Heart right ventricle (tissue), 16 donors: Measurements from ENCODE around the gene FBXL5. TPM values are rescaled to one million over a fixed set of nuclear protein-coding genes. Genes with fewer than 3 reads are reported as not detected.

Experiments
- ATAC-seq, 8 donors: fragments of 200-7000 bp; cut with Tn5 transposase; one replicate each; pipeline ENCODE4 v1.9.1; 2020; ENCODE audit warnings: mild to moderate bottlenecking in 8 of 8, moderate library complexity in 8 of 8, moderate number of reproducible peaks in 1 of 8
- DNase-seq, 2 donors: peaks; one replicate each; pipeline ENCODE4 v3.0.0-alpha.2; 2020
- H3K27ac ChIP-seq, 10 donors: fragments of 200-600 bp; sonication (generic) in 2 of 10; one replicate each; pipeline versions ENCODE4 v1.5.0 to v1.8.0; 2020 to 2022; ENCODE audit warnings: mild to moderate bottlenecking in 3 of 10
- H3K27me3 ChIP-seq, 7 donors: fragments of 200-600 bp; one replicate each; pipeline ENCODE4 v1.8.0; 2021 to 2022; ENCODE audit warnings: mild to moderate bottlenecking in 2 of 7
- H3K36me3 ChIP-seq, 9 donors: fragments of 200-600 bp; sonication (generic) in 1 of 9; one replicate each; pipeline versions ENCODE4 v1.5.0 to v1.8.0; 2020 to 2022; ENCODE audit warnings: mild to moderate bottlenecking in 2 of 9
- H3K4me1 ChIP-seq, 9 donors: fragments of 200-600 bp; sonication (generic) in 1 of 9; one replicate each; pipeline versions ENCODE4 v1.5.0 to v1.8.0; 2020 to 2022; ENCODE audit warnings: mild to moderate bottlenecking in 4 of 9
- H3K4me3 ChIP-seq, 10 donors: fragments of 200-600 bp; sonication (generic) in 2 of 10; one replicate each; pipeline versions ENCODE4 v1.5.0 to v1.8.0; 2020 to 2022; ENCODE audit warnings: mild to moderate bottlenecking in 7 of 10, moderate library complexity in 2 of 10
- H3K9me3 ChIP-seq, 11 donors: fragments of 200-600 bp in 10 of 11; sonication (generic) in 2 of 11; one replicate each; pipeline versions ENCODE4 v1.5.0 to v1.8.0; 2013 to 2022; ENCODE audit warnings: mild to moderate bottlenecking in 2 of 11, control low read depth in 1 of 11, moderate library complexity in 1 of 11
- CTCF ChIP-seq, 9 donors: fragments of 200-600 bp; sonication (generic) in 2 of 9; IDR thresholded peaks; one replicate each; pipeline versions ENCODE4 v1.5.0 to v1.8.0; 2021 to 2022; ENCODE audit warnings: antibody characterized with exemption in 9 of 9, mild to moderate bottlenecking in 5 of 9, moderate library complexity in 1 of 9
- WGBS, 2 donors: extraction: QIAGEN DNeasy Blood & Tissue Kit; methylation state at CpG; one replicate each; pipeline ENCODE4 v1.1.7; 2013; ENCODE audit warnings: inconsistent platforms in 1 of 2; 5-methylcytosine and 5-hydroxymethylcytosine counted together
- intact Hi-C, 10 donors: fragments of 100-400 bp; cut with DNase I; formaldehyde crosslinking; loops; one replicate each; pipeline versions ENCODE4 v1.11.1 to v1.14.2; 2022
- polyA plus RNA-seq, 2 donors: library from polyadenylated mRNA; stranded (reverse); fragments of 200-250 nt; gene quantifications; one replicate each; pipeline ENCODE4 v1.2.3, GENCODE V29; 2013
- total RNA-seq, 10 donors: library from RNA; stranded (reverse); fragmentation: NEBNext Ultra II Directional in 3 of 10; extraction: Animal tissue kit (Norgen Biotek cat#: 25700) in 3 of 10; gene quantifications; one replicate each; pipeline versions ENCODE4 v1.2.1 to v1.2.4, GENCODE V29; 2021 to 2023
- donor health status: Arrhythmogenic right ventricular cardiomyopathy.
- donor health status: ischemic (EF 13 %, LVEDD 7.1; RV severe dilation, severe dysfunction).
- donor health status: healthy with polysubstance abuse.
- donor health status: DM: no; HTN: yes; CAD: no.
- donor health status: DM: no; HTN: no; CAD: no.
- donor health status: ischemic (EF 25% LVEDD 6.9; RV normal size, moderate dysfunction).
- donor health status: ischemic (EF 25% LVEDD 5.7; RV mildly dilated, moderate dysfunction).
- donor health status: healthy.
- donor health status: DM: yes; HTN: yes; CAD: no.
- donor health status: Ischemic cardiomyopathy.
- donor health status: ischemic (EF 35%, LVEDD 5.7; RV mildly dilated, moderate dysfunction).
- donor health status: nonischemic (EF 11% LVEDD 7.7; RV severe dilation, severe dysfunction).
- donor health status: DM: yes; HTN: yes; CAD: no.
- donor health status: PGD.
- donor health status: ischemic (EF 29% LVEDD 5.4; RV normal size, mild dysfunction).
- donor health status: nonischemic (EF 23%, LVEDD 6.1; RV moderate dilation, normal function).

The FBXL5 gene
- total and polyA plus RNA-seq, 12 donors = 32.8 to 102 (median 74.1) TPM

- Histone ChIP-seq H3K4me3 (peak overlapping the region; percentile 48 to 85 (median 72)), H3K36me3 (no peaks in the 10 kb centered on the region), H3K4me1 (peaks cover 0 to 80% (median 36%) of the 10 kb centered on the region in 9 donors), H3K9me3 (no peaks in the 10 kb centered on the region), H3K27me3 (no peaks in the 10 kb centered on the region), H3K27ac (peak overlapping the region; percentile 91 to 100 (median 99))
- 51 to 55% methylated on average over 12 of the region's 12 CpGs for WGBS, 2 donors
- DNase-seq (peak in 1 of 2 donors; percentile 28), ATAC-seq (peak in 3 of 8 donors; percentile 1 to 25 (median 16))
- TF ChIP-seq CTCF (IDR thresholded peaks at IDR 0.05) = no peak
- intact Hi-C loops = loop anchor here in 4 of 10 donors (5.0 to 10.0 kb wide), 6 partner anchors 181 to 654 kb away; partner anchors contain the start of gene CPEB2 (in 2 of the 4)
Observed at GRCh38 chr4:15656038-15656470, 897 bp upstream of the FBXL5 start.

- H3K9me3 ChIP-seq = no peaks in the 10 kb centered on the region
- ATAC-seq (peak; percentile 45 to 70 (median 58)), DNase-seq (peak; percentile 55 to 60)
- H3K4me1 ChIP-seq = peaks cover 4 to 82% (median 49%) of the 10 kb centered on the region in 9 donors
- intact Hi-C loops = loop anchor here in 6 of 10 donors (1.0 to 10.0 kb wide), 10 partner anchors 27 to 652 kb away; partner anchors contain the start of genes CPEB2 (in 2 of the 6) and FAM200B (in 1 of the 6)
- no peak for TF ChIP-seq CTCF (IDR thresholded peaks at IDR 0.05)
- WGBS, 2 donors = 1% methylated on average over 49 to 66 of the region's 66 CpGs
- H3K4me3 ChIP-seq = peak overlapping the region; percentile 48 to 85 (median 72)
- peak overlapping the region; percentile 91 to 100 (median 99) for H3K27ac ChIP-seq
- H3K36me3 ChIP-seq = no peaks in the 10 kb centered on the region
- no peaks in the 10 kb centered on the region for H3K27me3 ChIP-seq
Observed at GRCh38 chr4:15654593-15655222, 449 bp downstream of the FBXL5 start.

- intact Hi-C loops = loop anchor here in 6 of 10 donors (2.0 to 10.0 kb wide), 8 partner anchors 29 to 649 kb away; partner anchors contain the start of gene CPEB2 (in 1 of the 6)
- TF ChIP-seq CTCF (IDR thresholded peaks at IDR 0.05) = no peak
- ATAC-seq (peak in 5 of 8 donors; percentile 10 to 24 (median 20)), DNase-seq (no peak)
- Histone ChIP-seq H3K27me3 (no peaks in the 10 kb centered on the region), H3K27ac (peak overlapping the region; percentile 91 to 100 (median 99)), H3K36me3 (no peaks in the 10 kb centered on the region), H3K4me3 (peak overlapping the region; percentile 48 to 85 (median 72)), H3K4me1 (peaks cover 4 to 84% (median 56%) of the 10 kb centered on the region in 9 donors), H3K9me3 (no peaks in the 10 kb centered on the region)
- WGBS, 2 donors = 0% methylated on average over 7 of the region's 7 CpGs
Observed at GRCh38 chr4:15653864-15654592, 1.1 kb downstream of the FBXL5 start.

GRCh38 chr4:15653420-15653819, 1.7 kb downstream of the FBXL5 start:
- Histone ChIP-seq H3K4me1 (peaks cover 4 to 88% (median 62%) of the 10 kb centered on the region in 9 donors), H3K9me3 (no peaks in the 10 kb centered on the region), H3K4me3 (peak overlapping the region in 9 of 10 donors; percentile 64 to 85 (median 72)), H3K36me3 (no peaks in the 10 kb centered on the region), H3K27ac (peak overlapping the region in 9 of 10 donors; percentile 91 to 100 (median 99)), H3K27me3 (no peaks in the 10 kb centered on the region)
- intact Hi-C loops = loop anchor here in 6 of 10 donors (5.0 to 10.0 kb wide), 7 partner anchors 171 to 649 kb away; partner anchors contain the start of gene CPEB2 (in 1 of the 6)
- 23 to 28% methylated on average over 4 of the region's 4 CpGs for WGBS, 2 donors
- ATAC-seq (peak in 1 of 8 donors; percentile 1), DNase-seq (no peak)
- no peak for TF ChIP-seq CTCF (IDR thresholded peaks at IDR 0.05)
